Breast epithelium (tissue), 3 donors: ENCODE measurements around the gene LRPPRC.

Experiments used
- CTCF ChIP-seq, 3 donors: fragments of 450-650 bp; IDR thresholded peaks; one replicate each; pipeline ENCODE4 v1.5.1; 2016 to 2017; ENCODE audit warnings: antibody characterized with exemption in 3 of 3, mild to moderate bottlenecking in 3 of 3, moderate library complexity in 3 of 3
- POLR2A ChIP-seq: fragments of 450-650 bp; IDR thresholded peaks from one replicate; pipeline ENCODE4 v1.6.1; 2016; ENCODE audit warnings: antibody characterized with exemption, mild to moderate bottlenecking, moderate library complexity
- POLR2AphosphoS5 ChIP-seq, 3 donors: sonication (generic); formaldehyde crosslinking; IDR thresholded peaks; one replicate each; pipeline ENCODE4 v1.6.1; 2017; ENCODE audit warnings: antibody characterized with exemption in 3 of 3

GRCh38 chr2:43946685-43947084 lies 49.1 kb downstream of the LRPPRC start:
- TF ChIP-seq CTCF (IDR thresholded peaks at IDR 0.05) (no peak), POLR2AphosphoS5 (IDR thresholded peaks at IDR 0.05) (no peak), POLR2A (no peak)
